Mammary epithelial cell (primary cell): ENCODE data around the gene MEIOSIN.

ENCODE experiments used
- EZH2 ChIP-seq: IDR thresholded peaks from 2 replicates; pipeline ENCODE4 v1.6.1; 2012; ENCODE audit warnings: low read length, inconsistent platforms, borderline replicate concordance
- TF ChIP-seq, protein P1 (sequence below), 2 donors: IDR thresholded peaks in 1 of 2; conservative IDR thresholded peaks in 1 of 2; 2 replicates each; pipeline ENCODE4 v1.5.1; 2011 to 2012; ENCODE audit warnings: inconsistent platforms in 2 of 2, low read length in 2 of 2, mild to moderate bottlenecking in 2 of 2, control low read depth in 1 of 2, low read depth in 1 of 2; ENCODE audit not compliant: insufficient read depth in 1 of 2; ENCODE audit errors: extremely low read depth in 1 of 2

DNA sequence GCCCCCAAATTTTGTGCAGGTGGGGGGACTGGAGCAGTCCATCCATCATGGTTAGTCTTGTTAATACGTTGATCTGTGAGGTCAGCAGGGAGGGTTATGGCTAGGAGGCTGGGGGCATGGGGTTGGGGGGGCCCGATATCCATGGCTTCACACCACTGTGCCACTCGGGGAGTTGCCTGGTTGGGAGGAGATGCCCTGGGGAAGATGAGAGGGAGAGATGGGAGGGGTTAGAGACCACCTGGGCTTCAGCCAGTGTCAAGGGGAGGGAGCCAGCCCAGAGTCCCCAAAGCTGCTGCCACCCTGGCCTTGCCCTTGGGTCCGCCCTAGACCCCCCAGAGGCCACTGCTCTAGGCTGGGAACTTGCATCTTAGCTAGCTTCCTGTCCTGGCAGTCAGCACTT lies 50.9 kb downstream of the MEIOSIN start:
- TF ChIP-seq, protein P1, sequence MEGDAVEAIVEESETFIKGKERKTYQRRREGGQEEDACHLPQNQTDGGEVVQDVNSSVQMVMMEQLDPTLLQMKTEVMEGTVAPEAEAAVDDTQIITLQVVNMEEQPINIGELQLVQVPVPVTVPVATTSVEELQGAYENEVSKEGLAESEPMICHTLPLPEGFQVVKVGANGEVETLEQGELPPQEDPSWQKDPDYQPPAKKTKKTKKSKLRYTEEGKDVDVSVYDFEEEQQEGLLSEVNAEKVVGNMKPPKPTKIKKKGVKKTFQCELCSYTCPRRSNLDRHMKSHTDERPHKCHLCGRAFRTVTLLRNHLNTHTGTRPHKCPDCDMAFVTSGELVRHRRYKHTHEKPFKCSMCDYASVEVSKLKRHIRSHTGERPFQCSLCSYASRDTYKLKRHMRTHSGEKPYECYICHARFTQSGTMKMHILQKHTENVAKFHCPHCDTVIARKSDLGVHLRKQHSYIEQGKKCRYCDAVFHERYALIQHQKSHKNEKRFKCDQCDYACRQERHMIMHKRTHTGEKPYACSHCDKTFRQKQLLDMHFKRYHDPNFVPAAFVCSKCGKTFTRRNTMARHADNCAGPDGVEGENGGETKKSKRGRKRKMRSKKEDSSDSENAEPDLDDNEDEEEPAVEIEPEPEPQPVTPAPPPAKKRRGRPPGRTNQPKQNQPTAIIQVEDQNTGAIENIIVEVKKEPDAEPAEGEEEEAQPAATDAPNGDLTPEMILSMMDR (conservative IDR thresholded peaks at IDR 0.05 in 1 of 2, IDR thresholded peaks at IDR 0.05 in 1 of 2; ENCODE audit: extremely low read depth in 1 of 2, insufficient read depth in 1 of 2, low read depth in 1 of 2, low read length in 2 of 2) = no peak
- no peak for TF ChIP-seq EZH2
